Upper lobe of left lung (tissue), 6 donors: ENCODE results near the gene PRXL2C. TPM values are rescaled to one million over a fixed set of nuclear protein-coding genes. Genes with fewer than 3 reads are reported as not detected.
A peak's percentile ranks its signal among the peaks of the same experiment; 100 is the strongest.

ENCODE experiments used
- ATAC-seq, 2 donors: fragments of 200-7000 bp; cut with Tn5 transposase; one replicate each; pipeline ENCODE4 v1.9.1; 2022; ENCODE audit warnings: mild to moderate bottlenecking in 2 of 2, moderate library complexity in 2 of 2; ENCODE audit not compliant: low FRiP score in 2 of 2
- DNase-seq, 2 donors: peaks; one replicate each; pipeline ENCODE4 v3.0.0-alpha.2; 2019 to 2020
- H3K27ac ChIP-seq, 4 donors: fragments of 200-600 bp; sonication (generic); one replicate each; pipeline ENCODE4 v1.5.1; 2016 to 2019
- H3K27me3 ChIP-seq, 4 donors: fragments of 200-600 bp; sonication (generic); one replicate each; pipeline ENCODE4 v1.5.1; 2017 to 2019
- H3K36me3 ChIP-seq, 4 donors: fragments of 200-600 bp; sonication (generic); one replicate each; pipeline ENCODE4 v1.5.1; 2016 to 2019
- H3K4me1 ChIP-seq, 4 donors: fragments of 200-600 bp; sonication (generic); one replicate each; pipeline ENCODE4 v1.5.1; 2018 to 2019
- H3K4me3 ChIP-seq, 4 donors: fragments of 200-600 bp; sonication (generic); one replicate each; pipeline ENCODE4 v1.5.1; 2017 to 2019; ENCODE audit warnings: mild to moderate bottlenecking in 2 of 4, moderate library complexity in 1 of 4
- H3K9me3 ChIP-seq, 4 donors: fragments of 200-600 bp; sonication (generic); one replicate each; pipeline ENCODE4 v1.5.1; 2018 to 2019
- EP300 ChIP-seq, 4 donors: sonication (generic); formaldehyde crosslinking; IDR thresholded peaks; one replicate each; pipeline ENCODE4 v1.5.1; 2017; ENCODE audit warnings: antibody characterized with exemption in 4 of 4, control low read depth in 2 of 4
- POLR2A ChIP-seq, 4 donors: fragments of 450-650 bp; IDR thresholded peaks; one replicate each; pipeline ENCODE4 v1.5.1; 2016 to 2017; ENCODE audit warnings: antibody characterized with exemption in 4 of 4, mild to moderate bottlenecking in 2 of 4
- POLR2AphosphoS5 ChIP-seq, 2 donors: sonication (generic); formaldehyde crosslinking; IDR thresholded peaks; one replicate each; pipeline ENCODE4 v1.5.1; 2017; ENCODE audit warnings: antibody characterized with exemption in 2 of 2
- WGBS, 2 donors: methylation state at CpG; one replicate each; pipeline ENCODE4 v1.1.5; 2017 to 2018; 5-methylcytosine and 5-hydroxymethylcytosine counted together
- total RNA-seq, 6 donors: library from RNA; depleted of rRNA in 4 of 6; stranded (reverse); fragments of >200 nt in 4 of 6; gene quantifications; one replicate each; pipeline versions ENCODE4 v1.1.0 to v1.2.1, GENCODE V29; 2016 to 2021
- TF ChIP-seq, protein P1 (sequence below), 6 experiments: fragments of 450-650 bp in 4 of 6; fragments of 200-600 bp in 2 of 6; sonication (generic) in 2 of 6; IDR thresholded peaks; one replicate each; pipeline ENCODE4 v1.5.1; 2016 to 2019; ENCODE audit warnings: antibody characterized with exemption in 6 of 6
- donor health status: DM: no; HTN: no; CAD: no; lungs with moderate emphysema.
- donor health status: DM: no; HTN: yes; CAD: no; lungs with severe emphysema.

The PRXL2C gene
- total RNA-seq, 6 donors from 2014 or later = 3.8 to 32.7 (median 23.9) TPM

DNA sequence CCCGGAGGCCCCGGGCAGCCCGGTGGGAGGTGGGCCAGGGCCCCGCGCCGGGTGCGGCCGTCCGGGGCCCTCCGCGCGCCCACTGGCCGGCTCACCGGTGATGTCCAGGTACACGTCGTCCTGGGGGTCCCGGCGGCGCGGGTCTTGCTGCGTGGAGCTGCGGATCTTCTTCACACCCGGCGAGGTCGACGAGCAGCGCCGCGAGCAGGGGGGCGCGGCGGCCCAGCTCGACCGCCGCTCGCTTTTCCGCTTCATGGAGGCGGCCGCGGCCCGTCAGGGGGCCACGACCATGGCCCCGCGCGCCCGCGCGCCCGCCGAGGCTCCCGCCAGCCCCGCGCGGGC is 36.0 kb downstream of the PRXL2C start:
- Histone ChIP-seq H3K9me3 (no peaks in the 10 kb centered on the region), H3K36me3 (no peaks in the 10 kb centered on the region), H3K27ac (peak overlapping the region in 3 of 4 donors; percentile 50 to 76 (median 61)), H3K4me1 (peaks cover 10 to 17% (median 14%) of the 10 kb centered on the region in 4 donors), H3K4me3 (peak overlapping the region; percentile 32 to 71 (median 66)), H3K27me3 (peaks cover 0 to 7% (median 2%) of the 10 kb centered on the region in 4 donors)
- no CpG with 5 or more reads among the region's 54 CpGs for WGBS, 2 donors
- ATAC-seq (no peak), DNase-seq (peak in 1 of 2 donors; percentile 86)
- TF ChIP-seq, protein P1, sequence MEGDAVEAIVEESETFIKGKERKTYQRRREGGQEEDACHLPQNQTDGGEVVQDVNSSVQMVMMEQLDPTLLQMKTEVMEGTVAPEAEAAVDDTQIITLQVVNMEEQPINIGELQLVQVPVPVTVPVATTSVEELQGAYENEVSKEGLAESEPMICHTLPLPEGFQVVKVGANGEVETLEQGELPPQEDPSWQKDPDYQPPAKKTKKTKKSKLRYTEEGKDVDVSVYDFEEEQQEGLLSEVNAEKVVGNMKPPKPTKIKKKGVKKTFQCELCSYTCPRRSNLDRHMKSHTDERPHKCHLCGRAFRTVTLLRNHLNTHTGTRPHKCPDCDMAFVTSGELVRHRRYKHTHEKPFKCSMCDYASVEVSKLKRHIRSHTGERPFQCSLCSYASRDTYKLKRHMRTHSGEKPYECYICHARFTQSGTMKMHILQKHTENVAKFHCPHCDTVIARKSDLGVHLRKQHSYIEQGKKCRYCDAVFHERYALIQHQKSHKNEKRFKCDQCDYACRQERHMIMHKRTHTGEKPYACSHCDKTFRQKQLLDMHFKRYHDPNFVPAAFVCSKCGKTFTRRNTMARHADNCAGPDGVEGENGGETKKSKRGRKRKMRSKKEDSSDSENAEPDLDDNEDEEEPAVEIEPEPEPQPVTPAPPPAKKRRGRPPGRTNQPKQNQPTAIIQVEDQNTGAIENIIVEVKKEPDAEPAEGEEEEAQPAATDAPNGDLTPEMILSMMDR (IDR thresholded peaks at IDR 0.05) = no peak
- TF ChIP-seq POLR2A (IDR thresholded peaks at IDR 0.05) = no peak
- TF ChIP-seq EP300 (IDR thresholded peaks at IDR 0.05) = no peak
- TF ChIP-seq POLR2AphosphoS5 (IDR thresholded peaks at IDR 0.05) = no peak

DNA sequence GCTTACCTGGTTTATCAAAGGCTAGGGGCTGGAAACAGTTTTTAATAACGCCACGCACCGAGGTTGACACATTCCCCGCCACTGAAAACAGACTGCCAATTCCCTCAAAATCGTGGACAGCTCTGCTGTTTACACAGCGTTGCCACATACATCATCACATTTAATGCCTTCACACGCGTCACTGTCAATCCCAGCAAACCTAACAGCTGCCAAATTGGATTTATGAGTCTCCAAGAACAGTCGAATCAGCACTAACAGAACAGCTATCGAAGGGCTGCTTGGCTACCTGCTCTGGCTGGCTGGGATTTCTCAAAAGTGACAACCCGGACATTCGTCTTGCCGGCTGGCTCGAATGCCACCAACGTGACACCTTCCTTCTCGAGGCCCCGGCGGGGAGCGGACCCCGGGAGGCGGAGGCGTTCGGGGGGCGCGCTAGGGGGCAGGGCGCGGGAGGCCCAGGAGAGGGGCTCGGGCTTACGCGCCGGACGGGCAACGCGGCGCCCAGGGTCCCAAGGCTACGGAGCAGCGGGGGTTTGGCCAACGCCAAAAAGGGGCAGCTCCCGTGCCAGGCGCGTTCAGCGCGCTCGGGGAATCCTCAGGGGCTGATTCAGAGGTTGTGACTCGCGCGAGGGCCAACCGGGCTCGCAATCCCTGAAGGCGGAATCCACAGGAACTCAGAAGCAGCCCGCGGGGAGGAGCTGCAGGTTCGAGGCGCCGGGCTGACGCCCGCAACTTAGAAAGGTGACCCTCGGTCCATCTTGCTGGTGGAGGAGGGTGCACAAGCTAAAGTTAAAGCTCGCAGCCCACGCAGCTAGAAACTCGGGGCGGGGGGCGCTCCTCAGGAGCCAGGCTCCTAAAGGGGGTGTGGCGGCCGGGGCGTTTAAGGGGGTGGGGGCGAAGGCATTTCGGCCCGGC is 36.7 kb downstream of the PRXL2C start:
- H3K27me3 ChIP-seq = peaks cover 0 to 7% (median 2%) of the 10 kb centered on the region in 4 donors
- ATAC-seq (peak in 1 of 2 donors; percentile 50), DNase-seq (peak; percentile 26 to 87)
- H3K36me3 ChIP-seq = no peaks in the 10 kb centered on the region
- H3K4me1 ChIP-seq = peaks cover 10 to 17% (median 14%) of the 10 kb centered on the region in 4 donors
- peak overlapping the region; percentile 32 to 71 (median 66) for H3K4me3 ChIP-seq
- TF ChIP-seq POLR2AphosphoS5 (IDR thresholded peaks at IDR 0.05) (no peak), EP300 (IDR thresholded peaks at IDR 0.05) (no peak), POLR2A (IDR thresholded peaks at IDR 0.05) (no peak)
- TF ChIP-seq, protein P1 (IDR thresholded peaks at IDR 0.05) = no peak
- 12 to 46% methylated on average over 9 to 35 of the region's 69 CpGs for WGBS, 2 donors
- H3K9me3 ChIP-seq = no peaks in the 10 kb centered on the region
- peak overlapping the region in 3 of 4 donors; percentile 50 to 76 (median 61) for H3K27ac ChIP-seq

DNA sequence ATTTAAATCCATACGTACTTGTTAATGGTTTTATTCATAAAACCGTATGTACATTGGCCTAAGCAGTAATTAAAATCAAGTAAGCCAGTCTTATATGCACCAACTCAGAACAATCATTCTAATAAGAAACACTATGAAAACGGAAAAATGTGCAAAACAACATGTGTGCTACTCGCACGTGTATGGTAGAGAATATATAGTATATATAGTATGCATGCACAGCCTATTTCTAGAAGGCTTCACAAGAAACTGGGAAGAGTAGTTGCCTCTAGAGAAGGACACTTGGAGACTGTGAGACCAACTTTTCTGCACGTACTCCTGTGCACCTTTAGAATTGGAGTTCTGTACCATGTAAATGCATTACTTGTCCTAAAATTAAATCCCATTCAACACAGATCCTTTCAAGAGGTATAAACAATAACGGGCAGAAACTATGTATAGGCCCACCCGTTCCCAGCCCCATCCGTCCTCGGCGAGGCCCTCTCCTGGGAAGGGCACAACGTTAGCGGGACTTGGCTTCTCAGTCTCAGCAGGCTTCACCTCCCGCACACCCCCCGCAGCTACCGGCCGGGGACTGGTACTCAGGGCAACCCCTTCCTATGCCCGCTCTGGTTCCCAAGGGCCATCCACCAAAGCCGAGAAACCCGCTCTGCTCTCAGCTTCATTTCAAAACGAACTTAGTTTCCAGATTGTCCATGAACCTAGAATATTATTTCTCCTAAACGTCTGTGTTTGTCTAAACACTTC is 37.5 kb downstream of the PRXL2C start:
- WGBS, 2 donors = 75 to 82% methylated on average over 22 of the region's 22 CpGs
- DNase-seq (peak in 1 of 2 donors; percentile 57), ATAC-seq (no peak)
- no peaks in the 10 kb centered on the region for H3K36me3 ChIP-seq
- H3K9me3 ChIP-seq = no peaks in the 10 kb centered on the region
- peaks cover 0 to 7% (median 2%) of the 10 kb centered on the region in 4 donors for H3K27me3 ChIP-seq
- peaks cover 10 to 17% (median 14%) of the 10 kb centered on the region in 4 donors for H3K4me1 ChIP-seq
- TF ChIP-seq POLR2AphosphoS5 (IDR thresholded peaks at IDR 0.05) = no peak
- TF ChIP-seq, protein P1 (IDR thresholded peaks at IDR 0.05) = no peak
- no peak for TF ChIP-seq EP300 (IDR thresholded peaks at IDR 0.05)
- no peak for TF ChIP-seq POLR2A (IDR thresholded peaks at IDR 0.05)
- peak overlapping the region in 2 of 4 donors; percentile 50 to 61 for H3K27ac ChIP-seq
- H3K4me3 ChIP-seq = peak overlapping the region in 1 of 4 donors; percentile 69

DNA sequence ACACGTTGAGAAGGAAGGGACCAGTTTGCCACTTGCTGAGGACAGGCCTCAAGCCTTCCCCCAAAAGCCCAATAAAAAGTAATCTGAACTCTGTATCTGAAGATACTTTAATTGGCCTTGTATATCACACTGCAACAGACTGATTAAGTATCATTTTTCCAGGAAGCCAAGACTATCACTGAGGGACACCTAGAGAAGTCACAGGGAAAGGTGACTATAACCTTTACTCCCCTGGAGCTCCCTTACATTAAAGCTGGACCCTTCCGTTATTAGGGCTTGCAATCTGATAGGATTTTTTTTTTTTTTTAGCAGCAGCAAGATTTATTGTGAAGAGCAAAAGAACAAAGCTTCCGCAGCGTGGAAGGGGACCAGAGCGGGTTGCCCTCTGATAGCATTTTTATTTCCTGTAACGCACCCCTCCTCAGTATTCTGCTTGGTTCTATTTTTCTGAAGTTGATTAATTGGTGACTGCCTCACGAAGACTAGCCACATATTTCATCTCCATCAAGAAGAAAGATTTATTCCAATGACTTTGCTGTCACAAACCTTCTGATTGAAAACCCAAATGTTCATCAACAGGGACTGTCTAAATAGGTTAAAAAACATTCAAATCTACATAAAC is 38.2 kb downstream of the PRXL2C start:
- TF ChIP-seq, protein P1 (IDR thresholded peaks at IDR 0.05) = no peak
- no peak for TF ChIP-seq EP300 (IDR thresholded peaks at IDR 0.05)
- TF ChIP-seq POLR2A (IDR thresholded peaks at IDR 0.05) = no peak
- no peak for TF ChIP-seq POLR2AphosphoS5 (IDR thresholded peaks at IDR 0.05)
- Histone ChIP-seq H3K4me1 (peaks cover 10 to 17% (median 14%) of the 10 kb centered on the region in 4 donors), H3K27me3 (peaks cover 0 to 7% (median 2%) of the 10 kb centered on the region in 4 donors), H3K4me3 (no peak overlapping the region), H3K27ac (no peak overlapping the region), H3K36me3 (no peaks in the 10 kb centered on the region), H3K9me3 (no peaks in the 10 kb centered on the region)
- WGBS, 2 donors = 84 to 90% methylated on average over 7 of the region's 7 CpGs
- no peak for DNase-seq
- ATAC-seq = no peak
